Stimulated activated CD8-positive, alpha-beta memory T cell treated with anti-CD3 and anti-CD28 coated beads, Interleukin-7, amount 100 ng/mL, for 48 hours (primary cell): Measurements from ENCODE around the gene TEKTIP1.
"Not testable (repeated sequence)": the region's sequence is repeated elsewhere in the genome, so short reads cannot be mapped to it uniquely, and the experiment has no call there.

ENCODE experiments used
- DNase-seq, 2 donors: peaks; one replicate each; pipeline ENCODE4 v3.0.0-alpha.2; 2020; ENCODE audit warnings: low read depth in 1 of 2; ENCODE audit errors: extremely low read depth in 1 of 2

TEKTIP1 gene

DNA sequence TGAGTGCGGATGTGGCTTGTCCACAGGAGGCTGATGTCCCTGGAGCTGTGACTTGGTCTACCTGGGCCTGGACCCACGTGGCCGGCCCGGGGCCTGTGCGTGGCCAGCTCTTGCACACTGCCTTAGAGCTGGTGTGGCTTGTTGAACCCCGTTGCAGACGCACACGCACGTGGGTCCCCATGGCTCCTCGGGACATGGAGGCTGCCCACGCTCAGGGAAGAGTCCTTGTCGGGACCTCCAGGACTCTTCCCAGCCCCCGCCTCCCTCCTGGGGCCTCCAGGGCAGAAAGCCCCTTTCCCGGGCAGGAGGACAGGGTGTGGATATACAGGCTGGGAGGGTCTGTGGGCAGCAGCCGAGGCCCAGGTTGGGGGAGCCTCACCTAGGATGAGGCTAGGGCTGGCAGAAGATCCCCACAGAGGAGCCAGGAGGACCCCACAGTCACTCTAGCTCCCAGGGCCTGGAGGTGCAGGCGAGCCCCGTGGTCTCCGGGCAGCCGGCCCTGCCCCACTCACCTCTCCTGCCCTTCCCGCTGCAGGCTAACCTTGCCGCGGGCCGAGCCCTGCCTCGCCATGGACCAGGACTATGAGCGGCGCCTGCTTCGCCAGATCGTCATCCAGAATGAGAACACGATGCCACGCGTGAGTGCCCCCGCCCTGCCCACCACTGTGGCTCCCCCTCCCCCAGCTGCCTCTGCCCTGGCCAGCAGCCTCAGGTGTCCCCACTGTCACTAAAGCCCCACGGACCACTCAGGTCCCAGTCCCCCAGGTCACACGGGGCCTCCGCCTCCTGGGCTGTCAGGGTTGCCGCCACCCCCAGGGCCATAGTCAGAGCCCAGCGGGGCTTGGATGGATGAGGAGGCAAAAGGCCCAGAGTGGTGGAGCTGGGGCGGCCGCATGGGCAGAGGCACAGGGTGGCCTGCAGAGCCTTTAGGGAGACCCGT, 16.3 kb upstream of the TEKTIP1 start:
- DNase-seq: no peak

DNA sequence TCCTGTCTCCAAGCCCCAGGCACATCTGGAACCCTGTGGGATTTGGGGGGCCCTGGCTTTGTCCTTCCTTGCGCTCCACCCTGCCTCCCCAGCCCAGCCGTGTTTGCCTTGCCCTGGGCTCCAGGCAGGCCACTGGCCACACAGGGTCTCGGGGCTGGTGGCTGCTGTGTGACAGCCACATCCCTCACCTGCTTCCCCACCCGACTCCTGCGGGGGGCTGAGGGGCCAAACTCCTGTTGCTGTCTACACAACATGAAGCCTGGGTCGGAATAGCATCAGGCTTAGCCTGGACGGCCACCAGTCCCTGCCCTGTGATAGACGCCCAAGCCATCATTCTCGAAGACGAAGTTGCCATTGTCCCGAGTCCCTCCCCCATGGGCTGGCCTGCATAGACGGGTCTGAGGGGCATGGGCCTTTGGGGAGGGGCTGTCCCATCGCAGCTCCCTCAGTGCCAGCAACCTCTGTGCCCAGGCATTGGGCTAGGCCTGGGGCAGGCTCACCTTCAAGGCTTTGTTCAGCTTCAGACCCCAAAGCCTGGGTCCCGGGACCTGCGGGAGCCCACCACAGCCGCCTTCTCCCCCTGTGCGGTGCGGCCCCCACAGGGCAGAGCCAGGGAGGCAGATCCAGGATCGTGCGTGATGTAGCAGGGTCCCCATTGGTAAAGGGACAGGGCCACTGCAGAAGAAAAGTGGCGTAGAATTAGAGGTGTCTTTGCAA, 15.5 kb upstream of the TEKTIP1 start:
- DNase-seq: no peak

DNA sequence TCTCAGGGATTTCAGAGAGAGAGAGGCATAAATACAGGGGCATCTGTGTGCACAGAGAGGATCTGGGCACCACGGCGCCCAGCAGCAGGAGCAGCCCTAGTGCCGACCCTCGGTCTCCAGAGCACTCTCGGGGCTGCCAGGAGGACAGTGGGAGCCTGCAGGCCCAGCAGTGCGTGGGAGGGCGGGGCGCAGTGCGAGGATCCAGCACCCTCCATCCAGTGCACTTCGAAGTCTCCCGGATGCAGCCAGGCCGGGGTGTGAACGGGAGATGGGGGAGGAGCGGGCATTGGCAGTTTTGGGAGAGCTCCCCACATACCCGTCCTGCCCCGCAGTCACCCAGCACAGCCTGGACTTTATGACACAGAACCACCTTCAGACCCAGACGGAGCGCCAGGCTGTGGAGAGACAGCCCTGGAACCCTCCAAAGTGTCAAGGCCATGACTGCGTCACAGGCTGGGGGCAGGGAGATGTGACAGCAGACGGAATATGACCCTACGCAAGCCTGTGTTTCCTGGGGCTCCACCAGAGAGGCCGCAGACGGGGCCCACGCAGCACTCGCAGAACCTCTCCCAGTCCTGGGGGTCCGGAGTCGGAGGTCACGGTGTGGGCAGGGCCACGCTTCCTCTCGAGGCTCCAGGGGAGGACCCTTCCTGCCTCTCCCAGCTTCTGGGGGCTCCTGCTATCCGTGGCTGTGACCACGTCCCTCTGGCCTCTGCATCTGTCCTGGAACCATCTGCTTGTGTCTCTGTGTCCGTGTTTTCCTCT, 14.7 kb upstream of the TEKTIP1 start:
- DNase-seq: no peak

- DNase-seq: no peak
These were observed 14.0 kb upstream of the TEKTIP1 start for GRCh38 chr19:3524904-3525451.

GRCh38 chr19:3526507-3527237, 12.3 kb upstream of the TEKTIP1 start:
- no peak for DNase-seq

DNA sequence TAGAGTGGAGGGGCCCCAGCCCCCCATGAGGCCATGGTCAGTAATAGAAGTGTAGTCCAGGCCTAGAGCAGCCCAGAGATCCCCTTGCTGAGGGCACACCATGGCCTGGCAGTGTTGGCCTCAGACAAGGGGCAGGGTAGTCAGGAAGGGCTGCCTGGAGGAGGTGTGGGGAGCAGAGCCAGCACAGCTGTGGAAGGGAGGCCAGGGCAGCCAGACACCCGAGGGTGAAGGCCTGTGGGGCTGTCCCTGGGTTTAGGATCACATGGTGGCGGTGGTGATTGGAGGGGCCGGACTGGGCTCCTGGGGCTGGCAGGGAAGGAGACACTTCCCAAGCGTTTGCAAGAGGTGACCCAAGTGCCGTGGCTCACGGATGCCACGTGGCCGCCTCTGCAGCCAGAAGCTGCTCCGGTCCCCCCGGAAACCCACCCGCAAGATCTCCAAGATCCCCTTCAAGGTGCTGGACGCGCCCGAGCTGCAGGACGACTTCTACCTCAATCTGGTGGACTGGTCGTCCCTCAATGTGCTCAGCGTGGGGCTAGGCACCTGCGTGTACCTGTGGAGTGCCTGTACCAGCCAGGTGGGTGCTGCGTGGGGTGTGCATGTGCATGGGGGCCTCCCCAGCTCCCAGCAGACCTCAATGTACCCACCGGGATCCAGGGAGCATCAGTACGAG, 11.6 kb upstream of the TEKTIP1 start:
- no peak for DNase-seq

DNA sequence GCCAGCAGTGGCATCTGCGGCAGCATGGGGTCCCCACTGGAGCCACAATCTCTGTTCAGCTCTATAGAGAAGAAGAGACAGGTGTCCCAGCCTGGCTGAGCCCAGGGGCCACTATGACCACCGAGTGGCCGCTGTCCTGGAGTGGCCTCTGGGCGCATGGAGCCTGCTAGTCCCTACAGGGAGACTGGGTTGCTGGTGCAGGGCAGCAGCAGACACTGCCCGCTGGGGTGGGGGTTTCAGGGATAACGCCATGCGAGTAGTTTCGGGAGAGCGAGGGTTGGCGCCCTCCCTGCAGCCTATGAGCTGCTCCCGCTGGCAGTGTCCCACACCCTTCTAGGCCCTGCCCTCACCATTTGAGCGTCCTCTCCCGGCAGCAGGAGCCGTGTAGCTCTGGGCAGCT, 10.9 kb upstream of the TEKTIP1 start:
- DNase-seq: no peak

DNA sequence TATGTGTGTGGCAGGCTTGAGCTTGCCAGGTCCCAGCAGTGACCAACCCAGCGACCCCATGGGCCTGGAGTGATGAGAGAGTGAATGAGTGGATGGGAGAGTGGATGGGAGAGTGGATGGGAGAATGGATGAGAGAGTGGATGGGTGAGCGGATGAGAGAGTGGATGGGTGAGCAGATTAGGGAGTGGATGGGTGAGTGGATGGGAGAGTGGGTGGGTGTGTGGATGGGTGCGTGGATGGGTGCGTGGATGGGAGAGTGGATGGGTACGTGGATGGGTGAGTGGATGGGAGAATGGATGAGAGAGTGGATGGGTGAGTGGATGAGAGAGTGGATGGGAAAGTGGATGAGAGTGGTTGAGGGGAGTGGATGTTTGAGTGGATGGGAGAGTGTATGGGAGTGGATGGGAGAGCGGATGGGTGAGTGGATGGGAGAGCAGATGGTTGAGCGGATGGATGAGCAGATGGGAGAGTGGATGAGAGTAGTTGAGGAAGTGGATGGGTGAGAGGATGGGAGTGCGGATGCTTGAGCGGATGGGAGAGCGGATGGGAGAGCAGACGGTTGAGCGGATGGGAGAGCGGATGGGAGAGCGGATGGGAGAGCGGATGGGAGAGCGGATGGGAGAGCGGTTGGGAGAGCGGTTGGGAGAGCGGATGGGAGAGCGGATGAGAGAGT, 10.3 kb upstream of the TEKTIP1 start:
- DNase-seq: no peak

DNA sequence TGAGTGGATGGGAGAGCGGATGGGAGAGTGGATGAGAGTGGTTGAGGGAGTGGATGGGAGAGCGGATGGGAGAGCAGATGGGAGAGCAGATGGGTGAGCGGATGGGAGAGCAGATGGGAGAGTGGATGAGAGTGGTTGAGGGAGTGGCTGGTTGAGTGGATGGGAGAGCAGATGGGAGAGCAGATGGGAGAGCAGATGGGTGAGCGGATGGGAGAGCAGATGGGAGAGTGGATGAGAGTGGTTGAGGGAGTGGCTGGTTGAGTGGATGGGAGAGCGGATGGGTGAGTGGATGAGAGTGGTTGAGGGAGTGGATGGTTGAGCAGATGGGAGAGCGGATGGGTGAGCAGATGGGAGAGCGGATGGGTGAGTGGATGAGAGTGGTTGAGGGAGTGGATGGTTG, 9.7 kb upstream of the TEKTIP1 start:
- not testable (repeated sequence) for DNase-seq

DNA sequence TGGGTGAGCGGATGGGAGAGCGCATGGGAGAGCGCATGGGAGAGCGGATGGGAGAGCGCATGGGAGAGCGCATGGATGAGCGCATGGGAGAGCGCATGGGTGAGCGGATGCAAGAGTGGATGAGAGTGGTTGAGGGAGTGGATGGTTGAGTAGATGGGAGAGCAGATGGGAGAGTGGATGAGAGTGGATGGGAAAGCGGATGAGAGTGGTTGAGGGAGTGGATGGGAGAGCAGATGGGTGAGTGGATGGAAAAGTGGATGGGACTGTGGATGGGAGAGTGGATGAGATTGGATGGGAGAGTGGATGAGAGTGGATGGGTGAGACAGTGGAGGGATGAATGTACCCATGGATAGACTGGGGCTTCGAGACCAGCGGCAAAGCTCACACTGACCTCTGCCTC, 8.6 kb upstream of the TEKTIP1 start:
- DNase-seq: no peak

DNA sequence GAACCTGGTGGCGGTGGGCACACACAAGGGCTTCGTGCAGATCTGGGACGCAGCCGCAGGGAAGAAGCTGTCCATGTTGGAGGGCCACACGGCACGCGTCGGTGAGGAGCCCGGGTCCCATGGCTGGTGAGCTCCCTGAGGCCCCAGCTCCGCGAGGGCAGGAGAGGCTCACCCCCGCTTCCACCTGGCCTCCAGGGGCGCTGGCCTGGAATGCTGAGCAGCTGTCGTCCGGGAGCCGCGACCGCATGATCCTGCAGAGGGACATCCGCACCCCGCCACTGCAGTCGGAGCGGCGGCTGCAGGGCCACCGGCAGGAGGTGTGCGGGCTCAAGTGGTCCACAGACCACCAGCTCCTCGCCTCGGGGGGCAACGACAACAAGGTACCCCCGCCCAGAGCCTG, 7.3 kb upstream of the TEKTIP1 start:
- no peak for DNase-seq

DNA sequence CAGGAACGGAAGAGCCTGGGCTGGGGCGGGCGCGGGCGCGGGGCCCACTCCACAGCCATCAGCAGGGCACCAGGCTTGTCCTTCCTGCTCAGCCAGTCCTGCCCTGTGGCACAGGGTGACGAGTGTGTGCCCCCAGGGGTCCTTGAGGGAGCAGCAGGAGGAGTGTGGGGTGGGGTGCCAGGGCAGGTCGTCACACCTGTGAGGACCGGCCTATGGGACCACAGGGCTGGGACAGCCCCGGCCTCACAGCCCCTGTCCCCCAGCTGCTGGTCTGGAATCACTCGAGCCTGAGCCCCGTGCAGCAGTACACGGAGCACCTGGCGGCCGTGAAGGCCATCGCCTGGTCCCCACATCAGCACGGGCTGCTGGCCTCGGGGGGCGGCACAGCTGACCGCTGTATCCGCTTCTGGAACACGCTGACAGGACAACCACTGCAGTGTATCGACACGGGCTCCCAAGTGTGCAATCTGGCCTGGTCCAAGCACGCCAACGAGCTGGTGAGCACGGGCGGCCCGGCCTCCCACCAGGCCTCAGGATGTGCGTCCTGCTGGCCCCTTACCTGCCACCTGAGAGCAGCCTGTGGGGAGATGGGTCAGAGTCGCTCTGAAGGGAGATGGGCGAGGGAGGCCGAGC, 6.7 kb upstream of the TEKTIP1 start:
- DNase-seq: no peak

DNA sequence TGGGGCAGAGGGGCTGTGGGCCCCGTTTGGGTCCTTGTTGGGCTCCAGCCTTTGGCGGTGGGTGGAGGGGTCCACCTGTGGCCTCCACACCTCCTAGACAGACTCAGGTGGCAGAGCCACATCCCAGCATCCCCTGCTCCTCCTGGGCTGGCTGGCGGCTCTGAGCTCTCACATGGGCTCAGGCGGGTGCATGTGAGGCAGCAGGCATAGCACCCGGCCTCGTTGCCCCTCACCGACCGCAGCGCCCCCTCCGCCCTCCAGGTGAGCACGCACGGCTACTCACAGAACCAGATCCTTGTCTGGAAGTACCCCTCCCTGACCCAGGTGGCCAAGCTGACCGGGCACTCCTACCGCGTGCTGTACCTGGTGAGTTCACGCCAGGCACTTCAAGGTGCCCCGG, 5.9 kb upstream of the TEKTIP1 start:
- DNase-seq: no peak

DNA sequence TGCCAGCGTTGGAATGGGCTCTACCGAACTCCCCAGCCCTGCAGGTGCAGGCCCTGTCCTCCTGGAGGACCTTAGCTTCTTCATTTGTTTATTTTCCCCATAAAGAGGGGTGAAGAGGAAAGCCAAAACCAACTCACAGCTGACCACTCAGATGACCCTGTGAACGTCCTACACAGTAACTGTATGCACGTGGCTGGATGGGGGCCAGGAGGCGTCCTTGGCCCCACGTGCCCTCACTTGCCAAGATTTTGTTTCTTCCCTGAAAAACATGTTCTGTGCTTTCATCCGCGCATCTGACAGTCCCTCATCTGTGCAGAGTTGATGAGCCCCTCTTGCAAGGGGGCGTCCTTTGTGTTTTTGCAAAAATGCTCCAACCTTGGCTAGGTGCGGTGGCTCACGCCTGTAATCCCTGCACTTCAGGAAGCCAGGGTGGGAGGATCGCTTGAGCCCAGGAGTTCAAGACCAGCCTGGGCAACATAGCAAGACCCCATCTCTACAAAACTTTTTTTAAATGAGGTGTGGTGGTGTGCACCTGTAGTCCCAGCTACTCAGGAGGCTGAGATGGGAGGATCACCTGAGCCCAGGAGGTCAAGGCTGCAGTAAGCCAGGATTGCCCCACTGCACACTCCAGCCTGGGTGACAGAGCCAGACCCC, 5.3 kb upstream of the TEKTIP1 start:
- no peak for DNase-seq

DNA sequence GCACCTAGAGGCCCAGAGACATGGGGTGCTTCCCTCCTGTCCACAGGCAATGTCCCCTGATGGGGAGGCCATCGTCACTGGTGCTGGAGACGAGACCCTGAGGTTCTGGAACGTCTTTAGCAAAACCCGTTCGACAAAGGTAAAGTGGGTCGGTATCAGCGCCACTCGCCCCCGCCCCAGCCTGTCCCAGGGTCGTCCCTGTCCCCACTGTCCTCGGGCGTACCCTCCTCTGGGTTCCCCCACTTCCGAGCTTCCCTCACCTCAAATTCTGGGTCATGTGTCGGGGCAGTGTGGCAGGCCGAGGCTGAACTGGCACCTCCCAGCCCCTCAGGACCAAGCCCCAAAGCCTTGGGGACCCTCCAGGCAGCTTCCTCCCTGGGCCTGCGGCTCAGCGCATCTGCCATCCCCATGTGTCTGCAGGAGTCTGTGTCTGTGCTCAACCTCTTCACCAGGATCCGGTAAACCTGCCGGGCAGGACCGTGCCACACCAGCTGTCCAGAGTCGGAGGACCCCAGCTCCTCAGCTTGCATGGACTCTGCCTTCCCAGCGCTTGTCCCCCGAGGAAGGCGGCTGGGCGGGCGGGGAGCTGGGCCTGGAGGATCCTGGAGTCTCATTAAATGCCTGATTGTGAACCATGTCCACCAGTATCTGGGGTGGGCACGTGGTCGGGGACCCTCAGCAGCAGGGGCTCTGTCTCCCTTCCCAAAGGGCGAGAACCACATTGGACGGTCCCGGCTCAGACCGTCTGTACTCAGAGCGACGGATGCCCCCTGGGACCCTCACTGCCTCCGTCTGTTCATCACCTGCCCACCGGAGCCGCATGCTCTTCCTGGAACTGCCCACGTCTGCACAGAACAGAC, 4.4 kb upstream of the TEKTIP1 start:
- DNase-seq: no peak

DNA sequence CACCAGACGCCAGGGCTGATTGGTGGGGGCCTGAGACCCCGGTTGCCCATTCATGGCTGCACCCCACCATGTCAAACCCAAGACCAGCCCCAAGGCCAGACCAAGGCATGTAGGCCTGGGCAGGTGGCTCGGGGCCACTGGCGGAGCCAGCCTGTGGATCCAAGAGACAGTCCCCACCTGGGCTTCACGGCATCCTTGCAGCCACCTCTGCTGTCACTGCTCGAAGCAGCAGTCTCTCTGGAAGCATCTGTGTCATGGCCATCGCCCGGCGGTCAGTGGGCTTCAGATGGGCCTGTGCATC, 3.8 kb upstream of the TEKTIP1 start:
- DNase-seq: no peak

- no peak for DNase-seq
These were observed 3.4 kb upstream of the TEKTIP1 start for GRCh38 chr19:3535563-3535965.

GRCh38 chr19:3535981-3536380, 3.0 kb upstream of the TEKTIP1 start:
- DNase-seq: no peak
